ENCODE results near the gene ENGASE.

GRCh38 chr17:79074649-79075445, at the start of gene ENGASE:
- TF ChIP-seq CTCF (IDR thresholded peaks at IDR 0.05) = no peak
- TF ChIP-seq POLR2A (IDR thresholded peaks at IDR 0.05) = no peak

All from testis (tissue), 2 donors.